HG03097 (cell line): ENCODE data around the gene CFAP77.
"Not testable (repeated sequence)": the region's sequence is repeated elsewhere in the genome, so short reads cannot be mapped to it uniquely, and the experiment has no call there.

Experiments used
- ATAC-seq: cut with Tn5 transposase; IDR thresholded peaks from one replicate; pipeline ENCODE4 v1.9.1; 2021; ENCODE audit not compliant: unreplicated experiment, low FRiP score

CFAP77 gene

DNA sequence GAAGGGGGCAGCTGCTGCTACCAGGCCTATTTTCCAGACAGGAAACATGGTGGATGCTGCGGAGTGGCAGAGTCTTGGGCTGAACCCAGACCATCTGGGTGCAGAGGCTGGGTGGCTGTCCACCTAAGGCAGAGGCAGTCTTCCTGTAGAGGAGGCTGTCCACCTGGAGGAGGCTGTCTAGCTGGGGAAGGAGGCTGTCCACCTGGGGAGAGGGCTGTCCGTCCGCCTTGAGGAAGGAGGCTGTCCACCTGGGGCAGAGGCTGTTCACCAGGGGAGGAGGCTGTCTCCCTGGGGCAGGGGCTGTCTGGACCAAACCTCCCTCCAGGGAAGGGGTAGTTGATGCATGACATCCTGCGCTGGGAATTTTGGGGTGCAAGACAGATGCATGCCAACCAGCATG lies 133.2 kb downstream of the CFAP77 start:
- no peak for ATAC-seq

DNA sequence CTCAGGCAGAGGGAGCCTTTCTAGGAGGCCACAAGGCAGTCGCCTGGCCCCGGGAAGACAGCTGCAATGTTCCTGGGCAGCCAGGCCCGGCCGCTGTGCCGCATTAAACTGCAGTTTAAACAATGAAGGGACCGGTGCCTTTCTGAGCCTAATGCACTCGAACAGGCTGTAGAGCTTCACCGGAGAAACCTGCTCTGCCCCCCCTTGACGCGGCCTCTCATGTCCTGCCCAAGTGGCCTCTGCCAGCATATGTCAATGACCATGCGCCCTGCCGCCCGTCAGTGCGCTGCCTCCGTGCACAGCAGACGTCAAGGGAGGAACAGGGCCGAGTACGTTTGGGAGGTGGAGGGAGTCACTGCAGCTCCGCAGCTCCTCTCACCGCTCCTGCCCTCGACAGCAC lies 133.9 kb downstream of the CFAP77 start:
- no peak for ATAC-seq

- no peak for ATAC-seq
Observed at GRCh38 chr9:132545578-132545977, 135.6 kb downstream of the CFAP77 start.

DNA sequence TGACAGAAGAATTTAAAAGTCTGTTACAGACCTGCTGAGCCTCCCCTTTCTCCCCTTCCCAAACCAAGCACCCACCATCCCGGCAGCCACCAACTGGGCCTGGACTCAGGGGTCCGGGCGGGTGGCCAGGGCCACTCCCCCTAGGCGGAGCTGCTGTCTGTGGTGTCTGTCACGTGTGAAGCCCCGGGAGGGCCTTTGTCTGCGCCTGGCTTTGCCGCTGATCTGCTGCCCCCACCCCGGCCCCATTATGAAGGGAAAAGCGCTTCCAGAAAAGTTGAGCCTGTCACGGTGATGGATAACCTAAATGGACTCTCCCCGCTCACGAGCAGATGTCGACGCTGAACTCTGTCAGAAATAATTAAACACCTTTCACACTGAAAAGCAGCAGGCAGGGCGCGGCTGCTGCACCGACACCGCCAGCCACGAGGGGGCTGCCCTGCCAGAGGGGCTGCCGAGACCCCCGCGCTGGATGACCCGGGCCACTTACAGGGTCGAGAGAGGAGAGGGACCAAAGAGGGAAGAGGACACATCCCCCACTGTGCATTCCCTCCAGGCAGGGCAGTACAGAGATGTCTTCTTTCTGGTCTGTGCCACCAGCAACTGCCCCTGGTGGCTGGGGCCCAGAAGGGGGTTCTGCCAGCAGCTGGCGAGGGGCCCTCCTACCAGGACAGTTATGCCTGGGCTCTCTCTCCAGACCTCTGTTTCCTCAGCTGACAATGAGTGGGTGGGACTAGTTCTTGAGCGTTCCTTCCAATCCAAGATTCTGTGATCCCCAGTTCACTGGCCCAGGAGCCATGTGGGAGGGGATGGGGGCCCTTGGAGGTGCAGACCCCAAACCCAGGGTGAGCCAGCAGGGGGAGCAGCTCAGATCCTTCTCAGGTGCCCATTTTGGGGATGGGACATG lies 136.4 kb downstream of the CFAP77 start:
- no peak for ATAC-seq

GRCh38 chr9:132547052-132547431 lies 137.0 kb downstream of the CFAP77 start:
- ATAC-seq, result no peak

- no peak for ATAC-seq
Observed at GRCh38 chr9:132547436-132547835, 137.4 kb downstream of the CFAP77 start.

GRCh38 chr9:132547976-132548730 lies 138.1 kb downstream of the CFAP77 start:
- no peak for ATAC-seq

GRCh38 chr9:132548751-132549640 lies 139.0 kb downstream of the CFAP77 start:
- no peak for ATAC-seq

- no peak for ATAC-seq
Observed at GRCh38 chr9:132551556-132551955, 141.5 kb downstream of the CFAP77 start.

DNA sequence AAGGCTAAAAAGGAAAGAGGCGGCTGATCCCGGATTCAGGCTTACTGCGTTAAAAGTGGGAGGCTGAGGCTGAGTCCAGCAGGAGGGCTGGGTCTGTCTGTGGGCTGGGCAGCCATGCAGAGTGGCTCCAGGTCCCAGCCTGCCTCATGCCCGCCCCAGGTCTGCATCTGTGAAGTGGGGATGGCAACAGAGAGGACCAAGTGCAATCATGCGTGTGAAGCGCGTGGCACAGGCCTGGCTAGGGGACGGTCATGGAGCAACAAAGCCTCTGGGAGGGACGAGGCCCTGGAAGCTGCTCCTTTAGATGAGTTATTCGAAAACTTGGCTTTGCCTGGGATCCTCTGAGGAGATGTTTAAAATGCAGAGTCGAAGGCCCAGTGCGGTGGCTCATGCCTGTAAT lies 142.0 kb downstream of the CFAP77 start:
- no peak for ATAC-seq

DNA sequence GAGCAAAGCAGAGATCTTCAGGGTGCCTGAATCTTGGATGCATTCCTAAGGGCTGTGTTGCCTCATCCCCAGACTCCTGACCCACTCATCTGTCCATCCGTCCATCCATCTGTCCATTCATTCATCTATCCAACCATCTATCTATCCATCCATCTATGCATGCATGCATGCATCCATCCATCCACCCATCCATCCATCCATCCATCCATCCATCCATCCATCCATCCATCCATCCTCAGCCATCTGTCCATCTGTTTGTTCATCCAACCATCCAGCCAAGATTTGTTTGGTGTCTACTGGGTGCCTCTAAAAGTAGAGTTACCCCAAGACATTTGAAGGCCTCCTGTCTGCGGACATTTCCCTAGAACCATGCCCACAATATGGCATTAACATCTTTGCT lies 144.7 kb downstream of the CFAP77 start:
- no peak for ATAC-seq

DNA sequence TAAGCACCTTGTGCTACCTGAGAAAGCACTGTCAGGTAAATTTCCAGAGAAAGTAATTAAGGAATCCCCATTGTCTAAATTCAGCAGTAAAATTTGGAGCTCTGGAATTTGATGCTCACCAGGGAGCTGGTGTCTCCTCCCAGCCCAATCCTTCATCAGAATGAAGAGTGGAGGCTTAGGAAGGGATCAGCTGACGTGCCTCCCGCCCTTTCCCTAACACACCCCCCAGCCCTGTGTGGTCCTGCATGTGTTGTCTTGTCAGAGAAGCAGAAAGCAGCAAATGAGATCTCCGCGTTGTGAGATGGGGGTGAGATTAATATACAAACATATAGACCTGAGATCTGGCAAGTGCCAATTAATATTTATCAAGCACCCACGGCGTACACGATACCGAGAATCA lies 145.5 kb downstream of the CFAP77 start:
- ATAC-seq, result no peak

DNA sequence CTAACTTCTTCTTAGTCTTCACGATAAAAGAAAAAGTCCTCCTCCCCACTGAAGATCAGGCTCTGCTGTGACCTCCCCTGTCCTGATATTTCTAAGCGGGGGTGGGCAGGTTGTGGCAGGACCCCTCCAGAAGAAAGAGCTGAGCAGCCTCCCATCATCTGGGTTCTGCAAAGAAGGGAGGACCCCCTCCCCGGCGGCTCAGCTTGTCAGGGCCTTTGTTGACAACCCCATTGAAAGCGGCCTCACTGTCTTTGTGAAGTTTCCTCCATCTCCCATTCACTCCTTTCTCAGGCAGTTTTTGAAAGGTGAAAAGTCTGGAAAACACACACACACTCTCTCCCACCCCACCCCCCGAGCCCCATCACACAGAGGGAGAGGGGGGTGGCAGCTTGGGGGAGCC lies 146.2 kb downstream of the CFAP77 start:
- ATAC-seq, result no peak

GRCh38 chr9:132556714-132557113 lies 146.7 kb downstream of the CFAP77 start:
- ATAC-seq, result no peak

- no peak for ATAC-seq
Observed at GRCh38 chr9:132557159-132557558, 147.1 kb downstream of the CFAP77 start.

DNA sequence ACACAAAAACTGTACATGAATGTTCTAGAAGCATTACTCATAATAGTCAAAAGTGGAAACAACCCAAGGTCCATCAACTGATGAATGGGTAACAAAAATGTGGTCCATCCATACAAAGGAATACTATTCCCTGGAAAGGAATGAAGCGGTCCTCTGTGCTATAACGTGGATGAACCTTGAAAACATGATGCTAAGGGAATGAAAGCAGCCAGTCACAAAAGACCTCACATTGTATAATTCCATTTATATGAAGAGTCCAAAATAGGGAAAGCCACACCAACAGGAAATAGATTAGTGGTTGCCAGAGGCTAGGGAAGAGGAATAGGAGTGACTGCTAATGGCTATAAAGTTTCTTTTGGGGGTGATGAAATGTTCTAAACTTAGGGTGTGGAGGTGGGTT lies 149.7 kb downstream of the CFAP77 start:
- ATAC-seq, result no peak

DNA sequence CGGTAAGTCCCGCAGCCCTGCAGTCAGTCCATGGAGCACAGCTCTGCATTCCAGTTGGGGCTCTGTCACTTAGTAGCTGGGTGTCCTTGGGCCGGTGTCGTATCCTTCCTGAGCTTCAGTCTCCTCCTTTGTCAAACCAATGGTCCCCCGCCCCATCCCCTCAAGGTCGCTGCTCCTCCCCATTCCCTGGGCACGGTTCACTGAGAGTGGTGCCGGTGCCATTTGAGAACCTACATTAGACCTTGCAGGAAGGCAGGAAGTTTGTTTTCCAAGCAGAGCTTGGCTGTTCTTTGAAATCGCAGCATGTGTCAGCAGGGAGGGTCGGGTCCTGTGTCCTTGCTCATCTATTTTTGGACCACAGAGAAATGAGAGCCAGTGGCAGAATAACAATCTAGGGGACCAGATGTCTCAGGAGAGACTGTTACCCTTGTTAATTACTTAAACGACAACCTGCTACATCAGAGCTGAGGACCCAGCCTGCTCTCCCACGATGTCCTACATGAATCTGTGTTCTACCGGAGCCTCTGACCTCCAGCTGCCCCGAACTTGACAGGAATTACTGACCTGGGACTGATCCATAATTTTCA lies 150.7 kb downstream of the CFAP77 start:
- ATAC-seq, result no peak

DNA sequence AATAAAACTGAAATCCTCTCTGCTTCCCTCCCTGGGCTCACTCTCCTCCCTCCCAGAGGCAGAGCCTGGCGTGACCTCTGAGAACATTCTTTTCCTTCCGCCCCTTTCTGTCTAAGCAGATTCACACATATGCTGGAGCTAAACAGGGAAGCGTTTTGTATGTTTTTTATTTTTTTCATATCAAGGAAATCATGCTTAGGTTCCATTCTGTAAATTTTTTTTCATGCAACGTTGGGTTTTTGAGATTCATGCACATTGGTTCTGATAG lies 152.2 kb downstream of the CFAP77 start:
- ATAC-seq, result no peak

DNA sequence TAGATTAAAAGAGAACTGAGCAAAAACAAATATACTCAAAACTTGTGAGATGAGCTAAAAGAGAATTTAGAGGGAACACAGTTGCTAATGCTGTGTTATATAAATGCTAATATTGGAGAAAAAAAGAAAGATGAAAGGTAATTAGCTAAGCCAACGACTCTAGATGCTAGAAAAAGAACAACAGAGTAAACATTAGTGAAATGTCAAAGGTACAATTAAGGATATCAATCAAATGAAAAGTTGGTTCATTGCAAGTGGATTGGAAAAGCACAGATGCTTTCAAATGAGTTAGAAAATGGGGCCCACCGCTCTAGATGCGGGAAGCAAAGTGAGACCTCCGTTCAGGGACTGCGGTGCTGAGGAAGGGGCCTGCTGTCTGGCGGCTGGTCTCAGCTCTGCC lies 154.5 kb downstream of the CFAP77 start:
- ATAC-seq, result no peak

- ATAC-seq, result not testable (repeated sequence)
Observed at GRCh38 chr9:132568787-132569186, 158.8 kb downstream of the CFAP77 start.
